GM06990 (cell line): ENCODE results near the gene CARD10.

Experiments used
- DNase-seq: peaks from one replicate; pipeline ENCODE4 v3.0.0-alpha.2; 2011; ENCODE audit not compliant: insufficient read length; ENCODE audit errors: extremely low read depth
- H3K27me3 ChIP-seq: replicated peaks from 2 replicates; pipeline ENCODE4 v1.6.0; 2011; ENCODE audit warnings: low read length; ENCODE audit not compliant: control insufficient read depth, insufficient read depth
- H3K36me3 ChIP-seq: 2 replicates; pipeline ENCODE4 v1.5.1; 2011; ENCODE audit warnings: low read length; ENCODE audit not compliant: control insufficient read depth, insufficient read depth
- H3K4me3 ChIP-seq: replicated peaks from 2 replicates; pipeline ENCODE4 v1.5.1; 2011; ENCODE audit warnings: low read depth, mild to moderate bottlenecking, control low read depth, low read length
- CTCF ChIP-seq: IDR thresholded peaks from 2 replicates; pipeline ENCODE4 v1.5.1; 2011; ENCODE audit warnings: low read length, control low read depth, mild to moderate bottlenecking, inconsistent platforms; ENCODE audit not compliant: insufficient read depth, poor library complexity, severe bottlenecking

Gene CARD10

GRCh38 chr22:37488337-37489135 lies 30.7 kb downstream of the CARD10 start:
- no peak for DNase-seq
- H3K36me3 ChIP-seq = no peaks in the 10 kb centered on the region
- no peaks in the 10 kb centered on the region for H3K27me3 ChIP-seq
- no peak overlapping the region for H3K4me3 ChIP-seq
- TF ChIP-seq CTCF = no peak

- Histone ChIP-seq H3K27me3 (no peaks in the 10 kb centered on the region), H3K4me3 (no peak overlapping the region), H3K36me3 (no peaks in the 10 kb centered on the region)
- TF ChIP-seq CTCF = no peak
- no peak for DNase-seq
Observed at GRCh38 chr22:37487571-37487970, 31.6 kb downstream of the CARD10 start.

GRCh38 chr22:37487129-37487528 lies 32.1 kb downstream of the CARD10 start:
- TF ChIP-seq CTCF = no peak
- no peak overlapping the region for H3K4me3 ChIP-seq
- H3K27me3 ChIP-seq = no peaks in the 10 kb centered on the region
- DNase-seq = no peak
- no peaks in the 10 kb centered on the region for H3K36me3 ChIP-seq

- Histone ChIP-seq H3K36me3 (peaks cover 2% of the 10 kb centered on the region; the same call in 1 of the 2 replicates), H3K27me3 (no peaks in the 10 kb centered on the region), H3K4me3 (peak within 1 kb of the TSS; percentile 85)
- DNase-seq = peak; percentile 90
- no peak for TF ChIP-seq CTCF
Observed at GRCh38 chr22:37486224-37486845, 32.9 kb downstream of the CARD10 start, which contains the start of gene MFNG. Gene MFNG (minus strand): TSS chr22:37486384. CDS start chr22:37486177, 207 bp downstream.

GRCh38 chr22:37485395-37486223 lies 33.6 kb downstream of the CARD10 start:
- peak; percentile 57 for DNase-seq
- Histone ChIP-seq H3K36me3 (peaks cover 5% of the 10 kb centered on the region), H3K4me3 (peak overlapping the region; percentile 85), H3K27me3 (no peaks in the 10 kb centered on the region)
- TF ChIP-seq CTCF = no peak
